Hematopoietic multipotent progenitor cell treated with erythropoietin and hydrocortisone succinate and interleukin-3 and kit ligand, for 4 days (in vitro differentiated cells): ENCODE data around the gene ABCC4.
"Not testable (repeated sequence)": the region's sequence is repeated elsewhere in the genome, so short reads cannot be mapped to it uniquely, and the experiment has no call there.

ENCODE experiments used
- DNase-seq: peaks from one replicate; pipeline ENCODE4 v3.0.0-alpha.2; 2015

ABCC4 gene

GRCh38 chr13:95298971-95299621 lies 2.2 kb downstream of the ABCC4 start:
- DNase-seq, result peak; percentile 53

- DNase-seq, result no peak
These were observed 2.9 kb downstream of the ABCC4 start for GRCh38 chr13:95298169-95298965.

GRCh38 chr13:95296326-95296925 lies 4.8 kb downstream of the ABCC4 start:
- DNase-seq, result peak; percentile 65

- no peak for DNase-seq
These were observed 6.2 kb downstream of the ABCC4 start for GRCh38 chr13:95295026-95295425.

GRCh38 chr13:95292622-95293021 lies 8.6 kb downstream of the ABCC4 start:
- no peak for DNase-seq

GRCh38 chr13:95289901-95290300 lies 11.3 kb downstream of the ABCC4 start:
- not testable (repeated sequence) for DNase-seq

- peak; percentile 65 for DNase-seq
These were observed 12.2 kb downstream of the ABCC4 start for GRCh38 chr13:95289020-95289444.

GRCh38 chr13:95284436-95284835 lies 16.8 kb downstream of the ABCC4 start:
- no peak for DNase-seq

- DNase-seq, result peak; percentile 55
These were observed 22.2 kb downstream of the ABCC4 start for GRCh38 chr13:95279016-95279415.

- DNase-seq, result no peak
These were observed 25.2 kb downstream of the ABCC4 start for GRCh38 chr13:95276037-95276505.

- DNase-seq, result no peak
These were observed 25.8 kb downstream of the ABCC4 start for GRCh38 chr13:95275322-95276036.

- DNase-seq, result peak; percentile 88
These were observed 27.6 kb downstream of the ABCC4 start for GRCh38 chr13:95273592-95274132.

- DNase-seq, result not testable (repeated sequence)
These were observed 29.2 kb downstream of the ABCC4 start for GRCh38 chr13:95272076-95272475.

GRCh38 chr13:95269756-95270155 lies 31.5 kb downstream of the ABCC4 start:
- DNase-seq, result no peak

GRCh38 chr13:95268343-95269065 lies 32.7 kb downstream of the ABCC4 start:
- DNase-seq, result peak; percentile 56

- peak; percentile 82 for DNase-seq
These were observed 33.4 kb downstream of the ABCC4 start for GRCh38 chr13:95267662-95268342.

- no peak for DNase-seq
These were observed 37.0 kb downstream of the ABCC4 start for GRCh38 chr13:95264225-95264624.

- no peak for DNase-seq
These were observed 38.3 kb downstream of the ABCC4 start for GRCh38 chr13:95262837-95263384.

- DNase-seq, result no peak
These were observed 39.3 kb downstream of the ABCC4 start for GRCh38 chr13:95261956-95262355.

GRCh38 chr13:95260031-95260525 lies 41.2 kb downstream of the ABCC4 start:
- no peak for DNase-seq

- no peak for DNase-seq
These were observed 42.5 kb downstream of the ABCC4 start for GRCh38 chr13:95258619-95259194.
